NK-92 treated with Interleukin-12 subunit alpha and Interleukin-12 subunit beta, amount 100 ng/mL, for 24 hours (cell line): ENCODE results near the gene FAM227B.
"Not testable (repeated sequence)": the region's sequence is repeated elsewhere in the genome, so short reads cannot be mapped to it uniquely, and the experiment has no call there.

Experiments
- DNase-seq: peaks from one replicate; lab custom pipeline; 2025; lab: John Stamatoyannopoulos, UW

Gene FAM227B, protein sequence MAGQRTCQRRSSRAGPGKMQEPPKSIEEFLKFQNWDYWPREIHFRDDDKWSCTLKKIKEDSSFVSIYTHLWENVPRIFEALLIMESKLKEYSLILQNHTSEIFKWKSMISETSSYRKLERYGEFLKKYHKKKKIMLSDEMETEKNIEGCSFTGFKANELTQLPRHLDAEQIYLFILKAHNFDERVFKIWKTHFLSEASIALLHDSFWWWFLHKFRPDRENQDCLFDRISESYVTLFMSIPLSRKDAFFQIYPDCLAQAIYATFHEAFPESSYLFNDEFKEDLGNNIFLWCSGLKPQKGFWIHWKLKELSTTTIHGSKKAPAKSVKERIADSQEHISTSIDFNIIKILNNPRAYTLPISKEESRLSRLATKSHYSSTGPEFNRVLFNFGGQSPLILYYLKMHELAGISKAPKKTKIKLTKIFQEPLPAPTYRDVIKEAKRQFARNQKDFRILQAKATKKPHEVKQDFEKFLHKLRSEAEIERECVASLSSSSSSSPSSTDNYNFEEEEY

GRCh38 chr15:49620658-49621368 lies at the start of gene FAM227B, which contains the start of gene DTWD1:
Gene FAM227B (minus strand): TSS chr15:49620818. CDS start chr15:49615171, 5,647 bp downstream.
Gene DTWD1 (plus strand): TSS chr15:49621048. CDS start chr15:49625168, 4,120 bp downstream.
- peak; percentile 95 for DNase-seq

GRCh38 chr15:49669288-49669687 lies 48.7 kb upstream of the FAM227B start:
- DNase-seq = no peak

GRCh38 chr15:49666486-49666885 lies 45.9 kb upstream of the FAM227B start:
- not testable (repeated sequence) for DNase-seq

DNA sequence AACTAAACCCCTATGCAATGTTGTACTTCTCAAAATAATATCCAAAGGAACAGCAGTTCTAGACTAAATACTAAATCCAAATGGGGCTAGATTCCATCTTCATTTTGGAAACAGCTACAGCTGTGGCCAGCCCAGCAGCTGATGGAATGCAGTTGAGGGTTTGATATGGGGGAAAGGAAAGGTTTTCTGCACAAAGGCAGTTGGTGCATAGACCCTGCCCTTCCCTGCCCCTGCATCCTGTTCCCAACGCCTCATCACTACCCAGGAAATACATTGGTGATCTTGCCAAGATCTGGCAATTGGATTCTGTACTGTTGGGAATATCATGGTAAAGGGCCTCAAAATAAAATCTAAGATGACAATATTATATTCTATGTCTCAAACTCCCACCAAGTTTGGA lies 44.1 kb upstream of the FAM227B start:
- no peak for DNase-seq

DNA sequence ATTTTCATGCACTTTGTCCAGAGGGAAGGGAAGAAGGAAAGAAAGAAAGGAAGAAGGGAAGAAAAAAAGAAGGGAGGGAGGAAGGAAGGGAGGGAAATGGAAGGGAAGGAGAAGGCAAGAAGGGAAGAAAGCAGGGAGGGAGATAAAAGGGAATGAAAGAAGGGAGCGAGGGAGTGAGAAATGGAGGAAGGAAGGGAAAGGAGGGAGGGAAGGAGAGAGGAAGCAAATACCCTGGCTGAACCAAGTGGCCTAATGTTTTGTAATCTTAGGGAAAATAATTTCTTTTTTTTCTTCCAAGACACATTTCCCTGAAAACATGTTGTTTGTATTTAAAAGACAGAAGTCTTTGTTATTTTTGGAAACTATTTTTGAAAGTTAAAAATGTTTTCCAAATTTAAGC lies 36.1 kb upstream of the FAM227B start:
- DNase-seq = no peak

GRCh38 chr15:49652922-49653321 lies 32.3 kb upstream of the FAM227B start:
- DNase-seq = no peak

- DNase-seq = no peak
Measured at GRCh38 chr15:49650676-49651075, 30.1 kb upstream of the FAM227B start.

- DNase-seq = no peak
Measured at GRCh38 chr15:49649987-49650386, 29.4 kb upstream of the FAM227B start.

- no peak for DNase-seq
Measured at GRCh38 chr15:49646891-49647290, 26.3 kb upstream of the FAM227B start.

- DNase-seq = no peak
Measured at GRCh38 chr15:49645941-49646340, 25.3 kb upstream of the FAM227B start.

DNA sequence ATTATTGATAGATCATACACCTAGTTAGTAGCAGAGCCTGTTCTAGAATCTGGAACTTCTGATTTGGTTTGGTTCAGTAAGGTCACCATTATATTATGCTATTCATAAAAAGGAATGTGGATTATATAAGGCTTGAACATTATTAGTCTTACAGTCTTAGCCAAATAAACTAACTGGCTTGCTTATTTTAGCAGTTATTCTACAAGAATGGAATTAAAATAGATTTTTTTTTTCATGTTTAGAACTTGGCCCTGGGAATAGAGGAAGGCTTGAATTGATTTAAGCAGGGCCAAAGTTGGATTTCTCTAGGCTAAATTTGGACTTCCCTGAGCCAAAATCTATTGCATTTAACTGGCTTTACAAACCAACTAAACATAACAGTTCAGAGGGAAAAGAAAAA lies 24.7 kb upstream of the FAM227B start:
- DNase-seq = no peak

- no peak for DNase-seq
Measured at GRCh38 chr15:49644364-49644794, 23.8 kb upstream of the FAM227B start.

GRCh38 chr15:49637857-49638256 lies 17.2 kb upstream of the FAM227B start:
- DNase-seq = no peak

- DNase-seq = no peak
Measured at GRCh38 chr15:49628379-49628778, 7.8 kb upstream of the FAM227B start.

DNA sequence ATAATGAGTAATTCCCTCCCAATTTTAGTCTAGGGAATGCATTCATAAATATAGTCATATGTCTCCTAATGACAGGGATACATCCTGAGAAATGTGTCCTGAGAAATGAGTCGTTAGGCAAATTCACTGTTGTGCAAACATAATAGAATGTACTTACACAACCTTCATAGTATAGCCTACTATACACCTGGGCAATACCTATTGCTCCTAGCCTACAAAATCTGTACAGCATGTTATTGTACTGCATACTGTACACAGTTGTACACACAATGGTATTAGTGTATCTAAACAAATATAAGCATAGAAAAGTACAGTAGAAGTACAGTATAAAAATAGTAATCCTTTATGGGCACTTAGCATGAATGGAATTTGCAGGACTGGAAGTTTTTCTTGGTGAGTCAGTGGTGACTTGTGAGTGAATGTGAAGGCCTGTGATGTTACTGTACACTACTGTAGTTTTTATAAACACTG lies 6.8 kb upstream of the FAM227B start:
- DNase-seq = no peak

- DNase-seq = no peak
Measured at GRCh38 chr15:49625460-49626036, 4.9 kb upstream of the FAM227B start.

DNA sequence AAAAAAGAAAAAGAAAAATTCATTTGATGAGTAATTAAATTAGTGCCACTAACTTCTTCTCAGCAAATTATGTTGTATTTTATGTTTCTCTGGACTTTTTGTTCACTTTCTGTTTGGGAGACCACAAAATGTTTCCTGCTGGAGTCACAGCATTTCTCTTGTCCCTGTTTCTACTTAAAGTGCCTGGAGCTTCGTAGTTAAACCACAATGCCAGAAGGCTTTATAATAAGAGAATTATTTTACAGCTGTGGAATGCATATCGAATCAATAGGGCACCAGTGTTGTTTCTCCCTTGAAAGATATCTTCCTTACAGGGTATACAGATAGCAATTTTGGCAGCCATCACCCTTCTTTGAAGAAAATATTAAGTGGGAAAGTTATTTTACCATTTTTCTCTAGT lies 3.4 kb upstream of the FAM227B start:
- no peak for DNase-seq

GRCh38 chr15:49622561-49622960 lies 1.9 kb upstream of the FAM227B start:
- no peak for DNase-seq

GRCh38 chr15:49621887-49622286 lies 1.3 kb upstream of the FAM227B start:
- no peak for DNase-seq

DNA sequence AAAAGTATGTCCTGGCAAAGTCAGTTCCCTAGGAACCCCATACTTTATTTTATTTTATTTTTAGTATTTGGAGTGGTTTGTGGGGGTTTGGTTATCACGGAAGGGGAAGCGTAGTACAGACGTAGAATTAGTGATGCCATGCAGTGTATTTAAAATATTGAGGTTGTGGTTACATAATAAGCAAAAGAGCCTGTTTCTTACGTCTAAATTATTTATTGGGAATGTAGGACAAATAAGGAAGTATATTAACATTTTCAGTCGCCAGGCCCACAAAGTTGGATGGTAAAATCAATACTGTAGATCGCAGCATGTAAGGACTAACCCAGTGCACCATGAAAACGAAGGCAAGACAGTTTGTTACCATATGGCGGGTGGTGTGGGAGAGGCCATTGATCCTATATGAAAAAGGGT lies 788 bp upstream of the FAM227B start:
- no peak for DNase-seq

DNA sequence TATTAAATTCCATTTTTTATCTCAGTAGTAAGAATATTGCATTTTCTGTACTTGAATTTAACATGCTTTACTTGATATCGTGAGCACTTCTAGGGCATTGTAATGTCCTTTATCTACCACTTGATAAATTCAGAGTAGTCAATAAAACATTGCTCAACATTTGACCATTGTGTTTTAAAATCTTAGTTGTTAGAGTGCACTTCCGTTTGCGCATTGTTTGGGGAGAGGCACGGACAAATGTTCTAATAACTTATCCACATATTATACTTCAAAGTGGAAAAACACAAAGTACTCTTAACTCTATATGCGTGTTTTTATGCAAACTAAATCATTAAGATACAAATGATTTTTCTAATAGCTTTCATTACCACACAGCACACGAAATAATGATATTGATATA lies 419 bp downstream of the FAM227B start:
- no peak for DNase-seq

- no peak for DNase-seq
Measured at GRCh38 chr15:49619226-49619625, 1.4 kb downstream of the FAM227B start.
